CD4-positive, alpha-beta T cell treated with Interleukin-1 beta for 1 hour (primary cell): Measurements from ENCODE around the gene TPPP3.

Experiments used
- DNase-seq, 2 donors: peaks; one replicate each; pipeline ENCODE4 v3.0.0-alpha.2; 2020 to 2022

Gene TPPP3

DNA sequence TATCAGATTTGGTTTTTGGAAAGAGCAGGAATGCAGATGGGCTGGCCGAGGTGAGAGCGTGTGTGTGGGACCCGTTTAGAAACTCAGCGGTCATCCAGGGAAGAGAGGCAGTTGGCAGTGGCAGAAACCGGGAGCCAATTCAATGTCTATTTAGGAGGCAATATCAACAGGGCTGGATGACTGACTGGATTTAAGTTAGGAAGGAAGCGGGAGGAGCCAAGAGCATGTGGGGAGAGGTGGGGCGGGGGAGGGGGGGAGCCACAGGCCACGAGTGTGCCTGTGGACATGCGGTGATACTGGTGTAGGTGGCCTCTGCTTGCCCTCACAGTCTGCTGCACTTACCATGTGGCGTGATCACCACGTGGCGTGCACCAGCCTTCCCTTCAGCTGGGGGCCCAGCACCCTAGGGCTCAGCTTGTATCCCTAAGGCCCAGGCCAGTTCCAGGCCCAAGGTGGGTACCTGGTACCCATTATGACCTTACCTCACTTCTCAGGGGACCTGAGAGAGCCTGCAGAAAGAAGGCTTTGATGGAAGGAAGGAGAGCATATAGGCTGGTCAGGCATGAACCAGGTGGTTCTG lies 10.8 kb upstream of the TPPP3 start:
- no peak for DNase-seq

DNA sequence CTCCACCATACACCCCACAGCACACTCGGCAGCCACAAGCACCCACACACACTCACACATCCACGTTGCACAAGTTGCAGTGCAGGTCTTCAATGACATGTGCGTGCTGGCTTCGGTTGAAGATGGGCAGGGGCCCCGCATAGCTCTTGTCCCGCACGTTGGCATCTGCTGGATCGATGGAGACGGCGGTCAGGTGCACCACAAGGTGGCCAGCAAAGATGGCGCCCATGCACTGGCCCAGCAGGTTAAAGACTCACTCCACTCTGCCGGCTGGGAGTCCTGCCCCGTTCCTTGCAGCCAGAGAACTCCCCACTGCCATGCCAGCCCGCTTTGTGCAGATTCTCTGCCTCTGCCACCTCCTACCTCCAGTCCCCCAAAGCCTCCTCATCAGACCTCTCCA lies 7.6 kb upstream of the TPPP3 start:
- no peak for DNase-seq

DNA sequence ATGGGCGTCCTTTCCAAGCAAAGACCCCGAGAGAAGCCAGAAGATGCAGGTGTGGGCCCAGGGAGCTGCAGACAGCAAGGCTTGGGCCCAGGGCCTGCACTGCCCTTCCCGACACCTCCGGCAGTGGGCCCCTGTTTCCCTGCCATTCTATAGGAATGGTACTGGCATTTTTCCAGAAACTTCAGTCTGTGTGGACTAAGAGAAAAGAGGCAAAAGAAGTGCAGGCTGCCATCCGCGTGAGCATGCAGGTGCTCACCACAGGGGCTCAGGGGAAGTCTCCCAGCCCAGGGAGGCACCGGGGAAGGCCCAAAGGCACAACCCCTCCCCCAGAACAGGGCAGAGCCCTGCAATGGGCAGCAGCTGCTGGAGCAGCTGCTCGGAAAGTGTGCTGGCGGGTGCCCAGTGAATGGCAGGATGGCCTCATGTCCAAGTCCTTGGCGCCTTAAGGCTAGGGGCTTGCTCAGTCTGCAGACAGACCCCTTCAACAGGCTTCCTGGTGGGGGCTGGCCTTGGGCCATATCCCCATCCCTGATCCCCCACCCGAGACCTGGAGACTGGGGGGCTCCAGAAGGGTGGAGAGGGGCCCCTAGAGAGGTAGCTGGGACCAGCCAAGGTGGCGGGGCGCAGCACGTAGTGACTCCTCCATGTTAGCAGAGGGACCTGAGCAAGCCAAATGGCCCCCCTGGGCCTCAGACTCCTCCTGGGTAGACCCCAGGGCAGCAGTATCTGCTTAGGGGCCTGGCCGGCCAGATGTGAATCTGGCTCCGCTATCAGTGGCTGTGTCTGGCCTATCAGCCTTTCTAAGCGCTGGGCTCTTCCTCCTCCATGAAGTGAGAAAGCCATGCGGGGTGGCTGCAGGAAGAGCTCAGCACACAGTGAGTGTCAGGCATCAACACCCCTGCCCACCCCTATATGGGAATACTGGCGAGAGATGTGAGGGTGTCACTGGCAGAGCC lies 6.7 kb upstream of the TPPP3 start:
- no peak for DNase-seq

DNA sequence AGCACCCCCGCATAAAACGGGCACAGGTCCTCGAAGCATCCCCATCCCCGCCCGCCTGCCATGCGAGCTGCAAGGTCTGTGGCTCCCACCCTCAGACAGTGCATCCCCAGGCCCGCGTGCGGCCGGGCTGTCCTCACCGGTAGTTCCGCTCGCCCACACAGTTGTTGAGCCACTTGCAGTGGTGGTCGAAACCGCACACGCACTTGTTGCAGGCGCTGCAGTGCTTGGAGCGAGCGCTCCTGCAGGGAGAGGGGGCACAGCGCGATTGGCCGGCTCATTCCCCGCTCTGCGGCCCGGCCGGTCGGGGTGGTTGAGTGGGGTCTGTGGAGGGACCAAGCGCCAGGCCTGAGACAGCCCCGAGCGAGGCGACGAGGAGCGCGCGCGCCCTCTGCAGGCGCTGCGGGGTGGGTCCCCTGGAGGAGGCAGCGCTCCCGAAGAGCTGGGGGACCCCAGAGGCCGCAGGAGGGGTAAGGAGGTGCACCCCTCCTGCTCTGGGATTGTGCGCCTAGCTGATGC lies 6.0 kb upstream of the TPPP3 start:
- DNase-seq = peak; percentile 38

DNA sequence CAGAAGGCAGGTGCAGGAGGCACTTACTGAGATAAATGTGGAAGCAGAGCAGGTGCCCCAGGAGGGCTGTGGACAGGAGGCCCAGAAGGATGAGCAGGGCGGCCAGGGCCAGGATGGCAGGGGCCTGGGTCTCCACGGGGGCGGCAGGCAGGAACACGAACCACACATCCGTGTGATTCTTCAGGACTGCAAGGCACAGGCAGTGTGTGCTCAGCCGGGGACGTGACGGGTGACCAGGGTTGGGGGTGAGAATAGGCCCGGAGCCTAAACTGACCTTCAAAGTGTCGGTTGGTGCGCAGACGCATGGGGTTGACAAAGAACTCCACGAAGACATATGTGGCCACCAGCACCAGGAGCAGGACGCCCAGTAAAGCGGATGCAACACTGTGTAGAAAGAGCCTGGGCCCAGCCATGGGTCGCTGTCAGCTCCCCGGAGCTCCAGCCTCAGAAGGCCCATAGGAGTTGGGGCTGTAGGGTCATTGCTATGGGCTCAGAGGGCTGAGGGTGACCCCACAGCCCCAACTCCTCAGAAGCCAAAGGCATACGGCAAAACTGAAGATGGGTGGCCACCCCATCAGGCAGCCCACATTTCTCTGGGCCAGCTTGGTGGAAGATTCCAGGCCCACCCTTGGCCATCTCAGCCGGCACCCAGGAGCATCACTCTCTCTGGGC lies 5.4 kb upstream of the TPPP3 start:
- DNase-seq = no peak

DNA sequence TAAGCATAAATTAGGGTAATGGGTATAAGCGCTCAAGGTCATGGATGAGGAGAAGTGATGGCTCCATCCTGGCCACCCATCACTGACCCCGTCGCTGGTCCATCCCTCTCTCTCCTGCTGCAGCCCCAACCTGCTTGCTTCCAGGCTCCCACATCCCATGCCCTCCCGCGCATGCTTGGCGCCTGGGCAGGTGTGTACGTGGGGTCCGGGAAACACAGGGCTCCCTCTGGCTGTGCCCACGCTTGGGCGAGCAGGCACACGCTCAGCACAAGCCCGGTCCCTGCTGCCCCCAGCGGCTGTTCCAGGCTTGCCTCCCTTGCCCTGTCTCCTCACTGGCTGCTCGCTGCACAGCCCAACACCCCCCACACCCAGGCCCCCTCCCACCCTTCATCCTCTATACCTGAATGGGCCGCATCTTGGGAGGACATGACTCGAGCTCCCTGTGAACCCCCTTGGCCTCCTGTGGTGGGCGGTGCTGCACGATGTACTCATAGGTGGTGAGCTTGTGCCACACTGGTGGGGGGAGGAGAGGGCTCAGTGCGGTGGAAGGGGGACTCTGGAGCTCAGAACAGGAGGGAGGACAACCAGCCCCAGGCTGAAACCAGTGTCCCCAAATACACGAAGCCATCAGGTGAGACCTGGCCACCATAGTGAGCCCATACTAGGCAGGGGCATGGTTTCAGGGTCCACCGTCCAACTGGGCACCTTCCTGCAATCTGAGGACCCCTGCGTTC lies 4.7 kb upstream of the TPPP3 start:
- no peak for DNase-seq

DNA sequence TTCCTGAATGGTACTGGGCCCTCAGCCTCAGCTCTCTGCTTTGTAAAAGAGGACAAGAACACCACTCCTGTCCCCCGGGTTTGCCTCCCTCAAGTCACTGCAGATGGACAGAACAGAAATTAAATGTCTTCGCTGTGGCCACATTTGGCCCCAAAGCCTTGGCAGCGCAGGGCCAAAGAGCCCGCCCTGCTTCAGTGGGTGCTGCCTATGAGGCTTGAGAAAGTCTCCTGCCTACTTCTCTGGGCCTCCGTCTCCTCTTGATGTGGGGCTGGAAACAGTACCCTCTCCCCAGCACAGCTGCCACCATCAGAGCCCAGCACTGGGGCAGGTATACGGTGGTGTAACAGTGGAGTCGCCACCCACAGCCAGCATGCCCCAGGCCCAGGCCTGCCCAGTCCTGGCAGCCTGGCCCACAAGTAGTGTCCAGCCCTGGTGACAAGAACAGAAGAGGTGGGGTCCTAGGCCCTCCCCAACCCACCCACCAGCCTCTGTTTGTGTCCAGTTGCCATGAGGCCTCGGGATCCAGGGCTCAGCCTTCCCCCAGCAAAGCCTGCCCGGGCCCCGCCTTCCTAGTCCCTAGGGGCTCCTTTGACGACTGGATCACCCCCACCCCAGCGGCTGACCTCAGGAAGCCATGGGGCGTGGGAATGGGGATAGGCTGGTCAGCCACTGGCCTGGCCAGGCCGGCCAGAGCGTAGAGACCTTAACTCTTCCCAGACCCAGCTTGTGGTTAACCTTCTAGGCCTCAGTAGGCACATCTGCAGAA lies 3.9 kb upstream of the TPPP3 start:
- no peak for DNase-seq

DNA sequence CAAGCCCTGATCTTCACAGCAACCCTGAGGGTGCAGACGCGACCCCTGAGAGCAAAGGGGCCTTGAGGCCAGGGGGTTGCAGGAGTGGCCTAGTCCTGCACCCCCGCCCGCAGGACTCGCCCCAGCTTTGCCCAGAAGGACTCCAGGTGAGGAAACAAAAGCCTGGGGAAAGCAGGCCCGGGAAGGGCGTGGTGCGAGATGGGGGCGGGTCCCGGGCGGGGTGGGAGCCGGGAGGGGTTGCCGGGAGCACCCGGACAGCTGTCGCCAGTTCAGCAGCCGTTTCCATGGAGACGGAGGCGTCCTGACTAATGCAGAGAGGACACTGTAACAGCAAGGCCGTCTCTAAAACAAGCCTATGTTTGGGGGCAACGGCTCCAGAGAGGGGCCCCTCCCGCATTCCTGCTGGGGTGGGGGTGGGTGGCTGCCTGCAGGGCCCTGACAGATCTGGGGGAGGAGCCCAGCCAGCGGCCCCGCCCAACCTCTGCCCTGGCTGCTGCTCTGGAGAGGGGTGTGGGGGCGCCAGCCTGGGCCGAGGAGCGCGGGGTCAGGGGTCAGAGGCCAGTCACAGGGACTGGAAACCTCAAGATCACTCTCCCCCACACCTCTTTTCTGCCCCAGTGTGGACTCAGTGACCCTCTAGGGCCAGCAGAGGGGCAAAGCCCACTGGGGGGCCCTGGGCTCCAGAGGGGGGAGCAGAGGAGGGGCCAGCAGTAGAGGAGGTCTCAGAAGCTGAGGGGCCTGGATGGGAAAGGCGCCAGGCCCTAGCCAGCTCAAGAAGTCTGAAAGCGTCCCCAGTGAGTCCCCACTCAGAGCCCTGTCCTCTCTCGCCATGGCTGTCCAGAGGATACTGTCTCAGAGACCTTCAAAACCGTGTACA lies 3.1 kb upstream of the TPPP3 start:
- DNase-seq = peak in 1 of 2 donors; percentile 43

DNA sequence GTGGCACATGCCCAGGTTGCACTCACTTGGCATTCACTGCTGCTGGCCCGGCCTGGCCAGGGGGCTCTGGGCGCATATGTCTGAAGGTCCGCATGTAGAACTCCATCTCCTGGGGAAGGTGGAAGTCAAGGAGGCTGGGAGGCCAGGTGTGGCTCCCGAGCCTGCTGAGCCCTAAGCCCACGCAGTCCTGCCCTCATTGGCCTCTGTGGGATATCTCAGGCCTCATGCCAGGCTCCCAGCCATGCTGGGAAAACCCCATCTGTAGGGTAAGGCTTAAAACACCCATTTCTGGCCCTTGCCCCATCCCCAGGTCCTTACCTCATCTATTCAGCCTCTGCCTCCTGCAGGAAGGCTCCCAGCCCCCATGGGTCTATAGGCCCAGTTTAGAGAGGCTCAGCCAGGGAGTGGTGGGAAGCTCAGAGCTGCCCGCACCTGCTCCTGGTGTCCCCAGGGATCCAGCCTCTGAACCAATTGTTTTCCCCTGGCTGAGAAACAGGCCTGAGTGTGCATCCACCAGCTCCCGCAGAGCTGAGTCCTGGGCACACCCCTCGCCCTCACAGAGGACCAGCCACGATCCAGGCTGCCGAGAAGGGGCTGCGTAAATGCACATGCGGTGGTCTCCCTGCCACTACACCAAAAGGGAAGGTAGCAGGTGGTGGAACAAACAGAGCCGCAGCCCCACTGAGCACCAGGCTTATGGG lies 2.3 kb upstream of the TPPP3 start:
- no peak for DNase-seq

DNA sequence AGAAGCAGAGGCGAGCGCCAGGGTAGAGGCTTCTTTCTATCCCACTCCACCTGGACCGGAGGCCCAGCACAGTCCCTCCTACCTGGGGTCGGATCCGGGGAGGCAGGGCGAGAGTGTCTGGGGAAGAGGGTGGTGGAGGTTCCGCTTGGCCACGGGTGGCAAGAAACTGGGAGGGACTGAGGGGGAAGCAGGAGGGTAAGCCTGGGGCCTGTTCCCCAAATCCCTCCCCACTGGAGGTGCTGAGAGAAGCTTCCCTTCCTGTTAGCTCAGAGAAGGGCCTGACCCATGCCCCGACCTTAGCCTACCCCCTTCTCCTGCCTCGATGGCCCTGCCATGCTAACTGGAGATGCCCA lies 1.8 kb upstream of the TPPP3 start:
- DNase-seq = no peak

DNA sequence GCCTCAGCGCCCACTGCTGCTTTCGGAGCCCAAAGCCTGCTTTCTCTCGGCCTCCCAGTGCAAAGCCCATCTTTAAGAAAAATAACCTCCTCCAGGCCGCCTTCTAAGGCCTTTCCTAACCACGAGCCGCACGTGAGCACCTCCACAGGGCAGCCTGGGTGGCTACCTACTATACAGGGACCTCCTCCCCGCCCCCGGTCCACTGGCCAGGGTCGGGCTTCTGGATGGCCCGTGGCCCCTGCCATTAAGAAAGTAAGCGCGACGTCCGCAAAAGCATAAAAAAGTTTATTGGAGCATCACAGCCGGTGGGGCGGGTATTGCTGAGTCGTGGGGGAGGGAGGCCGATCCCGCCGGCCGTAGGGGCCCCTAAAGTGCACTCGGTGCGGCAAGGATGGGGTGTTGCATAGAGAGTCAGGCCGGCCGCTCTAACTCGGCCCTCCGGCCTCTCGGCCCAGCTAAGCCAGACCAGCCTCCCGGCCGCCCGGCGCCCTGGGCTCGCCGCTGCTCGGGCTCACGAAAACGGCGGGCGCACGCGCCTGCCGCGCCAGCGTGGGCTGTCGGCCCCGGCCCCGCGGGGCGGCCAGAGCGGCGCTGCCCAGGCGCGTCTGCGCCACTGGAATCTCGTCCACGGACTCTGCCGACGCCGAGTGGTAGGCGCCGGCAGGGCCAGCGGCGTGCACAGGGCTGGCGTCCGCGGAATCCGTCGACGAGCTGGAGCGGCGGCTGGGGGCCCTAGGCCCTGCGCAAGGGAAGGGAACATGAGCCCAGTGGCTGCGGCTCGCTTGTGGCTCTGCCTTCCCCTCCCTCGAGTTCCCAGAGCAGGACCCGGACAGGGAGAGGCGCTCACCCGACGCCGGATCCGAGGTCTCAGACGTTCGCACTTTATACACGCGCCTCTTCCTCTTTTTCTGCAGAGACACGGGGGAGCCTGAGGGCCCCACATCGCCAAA lies 1.1 kb upstream of the TPPP3 start:
- peak in 1 of 2 donors; percentile 59 for DNase-seq

DNA sequence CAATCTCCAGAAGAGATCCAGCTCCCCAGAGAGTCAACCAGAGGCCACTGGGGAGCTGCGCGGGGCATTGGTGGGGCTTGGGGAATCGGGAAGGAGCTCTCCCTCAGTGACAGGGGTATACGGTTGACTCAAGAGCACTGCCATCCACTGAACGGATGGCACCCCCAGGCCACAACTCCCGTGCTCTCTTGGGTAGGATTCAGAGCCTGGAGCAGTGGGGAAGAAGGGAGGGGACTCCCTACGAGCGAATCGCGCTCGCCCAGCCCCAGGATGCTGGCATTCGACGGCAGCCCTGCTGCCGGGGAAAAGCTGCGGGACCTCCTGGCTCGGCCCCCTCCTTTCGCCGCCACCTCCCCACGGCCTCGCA lies 473 bp upstream of the TPPP3 start:
- no peak for DNase-seq

DNA sequence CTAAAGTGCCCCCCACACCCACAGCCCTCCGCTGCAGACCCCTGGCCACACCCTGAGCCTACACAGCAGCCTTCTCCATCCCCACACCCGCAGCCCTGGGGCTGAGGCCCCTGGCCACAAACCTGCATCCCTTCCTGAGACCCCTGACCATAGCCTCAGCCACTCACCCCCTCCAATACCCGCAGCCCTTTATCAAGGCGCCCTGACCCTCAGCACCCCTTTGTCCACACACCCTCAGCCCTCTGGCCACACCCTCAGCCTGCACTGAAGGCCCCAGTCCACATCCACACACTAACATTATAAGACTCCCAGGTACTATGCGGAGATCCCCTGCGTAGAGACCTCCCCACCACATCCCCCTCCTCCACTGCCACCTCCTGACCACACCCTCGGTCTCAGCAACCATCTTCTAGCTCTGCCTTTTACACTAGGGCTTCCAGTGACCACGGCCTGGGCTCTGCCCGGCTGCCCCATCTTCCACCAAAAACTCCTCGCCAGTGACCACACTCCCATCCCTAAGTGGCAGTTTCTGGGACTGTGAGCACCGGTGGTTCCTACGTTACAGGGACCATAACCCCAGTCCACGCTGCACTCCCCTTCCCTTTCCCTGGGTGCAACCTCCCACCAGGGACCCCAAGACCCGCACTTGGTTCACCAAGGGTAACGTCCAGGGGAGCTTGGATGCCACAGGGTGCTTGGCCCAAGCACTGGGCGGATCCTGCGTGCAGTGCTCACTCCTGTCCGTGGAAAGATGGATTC lies 818 bp downstream of the TPPP3 start:
- no peak for DNase-seq

DNA sequence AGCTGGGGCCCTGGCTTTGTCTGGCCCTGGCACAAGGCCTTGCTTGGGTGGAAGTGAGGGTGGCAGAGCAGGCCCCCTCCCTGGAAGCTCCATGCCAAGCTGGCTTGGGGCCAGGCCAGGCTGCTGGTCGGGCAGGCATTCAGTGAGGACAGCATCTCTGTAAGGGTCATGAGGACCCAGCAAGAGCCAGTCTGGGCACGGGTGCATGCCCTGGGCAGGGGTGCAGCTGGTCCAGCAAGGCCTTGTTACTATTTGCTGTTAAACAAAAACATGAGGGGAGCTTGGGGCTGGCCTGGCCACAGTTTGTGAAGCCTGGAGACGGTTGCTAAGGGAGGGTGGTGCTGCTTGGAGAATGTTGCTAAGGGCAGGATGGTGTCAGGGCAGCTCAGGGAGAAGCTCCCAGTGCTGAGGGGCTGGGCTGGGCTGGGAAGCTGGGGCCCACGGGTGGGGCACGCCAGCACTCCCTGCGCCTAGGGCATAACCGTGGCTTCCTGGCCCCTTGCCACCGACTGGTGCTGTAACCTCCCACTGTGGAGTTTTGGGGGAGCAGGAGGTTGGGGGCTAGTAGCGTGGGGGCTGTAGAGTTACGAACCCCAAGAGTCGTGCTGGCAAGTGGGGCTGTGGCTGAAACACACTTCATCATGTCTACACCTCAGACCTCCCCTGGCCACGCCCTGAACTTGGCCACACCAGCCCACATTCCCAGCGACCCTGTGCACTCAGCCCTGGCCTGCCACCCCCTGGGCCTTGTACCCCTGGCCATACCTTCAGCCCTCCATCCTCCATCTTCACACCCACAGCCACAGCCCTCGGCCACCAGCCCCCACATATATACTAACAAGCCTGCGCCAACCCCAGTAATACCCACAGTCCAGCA lies 1.6 kb downstream of the TPPP3 start:
- peak in 1 of 2 donors; percentile 44 for DNase-seq

DNA sequence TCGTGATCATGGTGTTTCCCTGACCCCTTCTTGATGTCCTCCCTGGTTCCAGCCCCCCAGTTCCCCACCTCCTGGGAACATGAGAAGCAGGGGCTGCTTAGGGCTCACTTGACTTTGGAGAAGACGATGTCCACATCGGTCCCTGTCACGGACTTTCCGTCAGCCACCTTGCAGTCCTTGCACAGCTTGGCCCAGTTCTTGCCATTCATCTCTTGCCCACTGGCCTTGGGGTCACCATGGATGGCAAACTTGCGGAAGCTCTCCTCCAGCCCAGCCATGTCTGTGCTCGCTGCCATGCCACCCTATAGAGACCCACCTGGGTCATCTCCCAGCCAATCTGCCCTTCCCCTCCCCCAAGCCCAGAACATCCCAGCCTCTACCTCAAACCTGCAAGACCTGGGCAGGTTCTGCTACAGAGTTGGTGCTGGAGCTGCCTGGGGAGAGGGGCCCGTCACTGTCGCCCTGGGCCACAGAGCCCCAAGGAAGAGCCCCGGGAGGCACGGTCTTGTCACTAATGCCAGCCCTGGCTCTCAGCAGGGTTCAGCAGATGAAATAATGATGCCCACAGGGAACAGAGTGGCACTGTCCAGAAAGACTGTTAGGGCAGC lies 2.4 kb downstream of the TPPP3 start:
- no peak for DNase-seq

DNA sequence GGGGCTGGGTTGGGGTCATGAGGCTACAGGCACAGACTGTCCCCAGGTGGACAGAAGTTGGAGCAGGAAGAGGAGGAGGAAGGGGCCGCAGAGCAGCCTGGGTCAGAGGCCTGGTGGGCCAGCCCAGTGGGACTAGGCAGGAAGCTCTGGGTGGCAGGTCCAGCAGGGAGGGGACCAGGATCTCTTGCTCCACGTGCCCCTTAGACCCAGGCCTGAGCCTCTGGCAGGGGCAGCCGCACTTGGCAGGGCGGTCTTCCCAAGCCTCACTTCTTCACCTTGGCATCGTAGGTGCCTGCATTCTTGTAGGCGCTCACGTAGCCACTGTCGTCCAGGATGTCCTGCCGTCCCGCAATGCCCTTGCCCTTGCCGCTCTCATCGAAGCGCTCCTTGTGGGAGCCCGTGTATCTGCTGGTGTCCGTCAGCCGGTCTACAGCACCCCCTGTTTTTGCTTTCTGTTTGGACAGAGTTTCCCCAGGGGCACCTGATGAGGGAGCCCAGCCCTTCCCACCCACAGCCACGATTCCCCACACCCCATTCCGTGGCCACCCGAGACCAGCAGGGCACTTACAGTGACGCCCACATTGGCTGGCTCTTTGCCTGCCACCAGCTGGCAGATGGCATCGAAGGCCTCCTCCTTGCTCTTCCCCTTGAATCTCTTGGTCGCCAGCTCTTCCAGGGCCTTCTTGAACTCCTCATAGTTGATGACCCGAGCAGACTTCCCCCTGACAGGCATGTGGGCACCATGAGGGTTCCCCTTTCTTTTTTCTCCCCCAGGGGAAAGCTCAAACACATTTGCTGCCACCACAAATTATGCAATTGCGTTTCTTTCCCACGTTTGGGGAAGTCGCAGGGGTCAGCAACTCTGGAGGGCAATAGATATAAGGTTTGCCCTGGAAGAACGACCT lies 3.1 kb downstream of the TPPP3 start:
- DNase-seq = peak; percentile 17 to 71
